Middle frontal gyrus (tissue), 1 donor: Measurements from ENCODE around the gene PRKCG.
A peak's percentile ranks its signal among the peaks of the same experiment; 100 is the strongest.
"Not testable (repeated sequence)": the region's sequence is repeated elsewhere in the genome, so short reads cannot be mapped to it uniquely, and the experiment has no call there.

ENCODE experiments used
- DNase-seq: peaks from one replicate; pipeline ENCODE4 v3.0.0-alpha.2; 2015; ENCODE audit warnings: low spot score; ENCODE audit errors: extremely low spot score

Gene PRKCG

GRCh38 chr19:53881482-53882390 lies at the start of gene PRKCG:
PRKCG (plus strand) TSS chr19:53882197; CDS start chr19:53882495, 298 bp downstream.
- DNase-seq: no peak

DNA sequence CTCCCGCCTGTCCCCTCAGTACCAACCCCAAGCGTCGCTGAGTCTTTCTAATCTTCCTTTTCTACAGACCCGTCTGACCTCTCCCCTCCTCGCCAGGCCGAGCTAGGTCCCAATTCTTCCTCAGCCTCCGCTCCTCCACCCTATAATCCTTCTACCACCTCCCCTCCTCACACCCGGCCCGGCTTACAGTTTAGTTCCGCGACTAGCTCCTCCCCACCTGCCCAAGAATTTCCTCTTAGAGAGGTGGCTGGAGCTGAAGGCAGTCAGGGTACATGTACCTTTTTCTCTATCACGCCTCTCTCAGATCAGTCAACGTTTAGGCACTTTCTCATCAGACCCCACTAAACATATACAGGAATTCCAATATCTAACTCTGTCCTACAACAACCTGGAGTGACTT lies 49.1 kb upstream of the PRKCG start:
- not testable (repeated sequence) for DNase-seq

DNA sequence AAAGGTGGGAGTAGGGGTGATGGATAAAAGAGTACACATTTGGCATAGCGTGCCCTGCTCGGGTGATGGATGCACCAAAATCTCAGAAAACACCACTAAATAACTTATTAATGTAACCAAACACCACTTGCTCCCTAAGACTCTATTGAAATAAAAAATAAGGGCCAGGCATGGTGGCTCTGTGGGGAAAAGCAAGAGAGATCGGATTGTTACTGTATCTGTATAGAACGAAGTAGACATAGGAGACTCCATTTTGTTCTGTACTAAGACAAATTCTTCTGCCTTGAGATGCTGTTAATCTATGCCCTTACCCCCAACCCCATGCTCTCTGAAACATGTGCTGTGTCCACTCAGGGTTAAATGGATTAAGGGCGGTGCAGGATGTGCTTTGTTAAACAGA lies 43.6 kb upstream of the PRKCG start:
- DNase-seq: not testable (repeated sequence)

DNA sequence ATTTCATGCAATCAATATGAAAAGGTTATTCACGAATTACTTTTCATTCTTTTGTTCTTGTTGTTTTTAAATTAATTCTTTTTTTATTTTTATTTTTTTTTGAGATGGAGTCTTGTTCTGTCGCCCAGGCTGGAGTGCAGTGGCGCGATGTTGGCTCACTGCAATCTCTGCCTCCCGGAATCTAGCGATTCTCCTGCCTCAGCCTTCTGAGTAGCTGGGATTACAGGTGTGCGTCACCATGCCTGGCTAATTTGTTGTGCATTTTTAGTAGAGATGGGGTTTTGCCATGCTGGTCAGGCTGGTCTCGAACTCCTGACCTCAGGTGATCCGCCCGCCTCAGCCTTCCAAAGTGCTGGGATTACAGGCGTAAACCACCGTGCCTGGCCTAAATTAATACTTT lies 41.8 kb upstream of the PRKCG start:
- not testable (repeated sequence) for DNase-seq

GRCh38 chr19:53840914-53841313 lies 41.1 kb upstream of the PRKCG start:
- DNase-seq: not testable (repeated sequence)

- DNase-seq: no peak
These were observed 37.1 kb upstream of the PRKCG start for GRCh38 chr19:53844849-53845246.

- no peak for DNase-seq
These were observed 34.4 kb upstream of the PRKCG start for GRCh38 chr19:53847555-53847954.

DNA sequence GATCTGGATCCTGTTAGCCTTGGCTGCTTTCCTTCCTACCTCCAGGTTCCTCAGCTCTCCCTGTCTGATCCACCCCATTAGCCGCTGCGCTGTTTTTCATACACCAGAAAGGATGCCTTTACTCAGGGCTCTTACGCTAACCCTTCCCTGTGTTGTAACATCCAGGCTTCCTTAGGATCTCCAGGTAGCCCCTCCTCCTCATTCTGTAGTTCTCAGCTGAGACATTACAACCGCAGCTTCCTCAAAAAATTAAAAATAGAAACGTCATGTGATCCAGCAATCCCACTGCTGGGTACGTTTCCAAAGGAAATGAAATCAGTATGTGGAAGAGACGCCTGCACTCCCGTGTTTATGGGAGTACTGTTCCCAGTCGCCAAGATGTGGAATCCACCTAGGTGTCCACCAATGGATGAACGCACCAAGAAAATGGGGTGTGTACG lies 32.7 kb upstream of the PRKCG start:
- DNase-seq: no peak

DNA sequence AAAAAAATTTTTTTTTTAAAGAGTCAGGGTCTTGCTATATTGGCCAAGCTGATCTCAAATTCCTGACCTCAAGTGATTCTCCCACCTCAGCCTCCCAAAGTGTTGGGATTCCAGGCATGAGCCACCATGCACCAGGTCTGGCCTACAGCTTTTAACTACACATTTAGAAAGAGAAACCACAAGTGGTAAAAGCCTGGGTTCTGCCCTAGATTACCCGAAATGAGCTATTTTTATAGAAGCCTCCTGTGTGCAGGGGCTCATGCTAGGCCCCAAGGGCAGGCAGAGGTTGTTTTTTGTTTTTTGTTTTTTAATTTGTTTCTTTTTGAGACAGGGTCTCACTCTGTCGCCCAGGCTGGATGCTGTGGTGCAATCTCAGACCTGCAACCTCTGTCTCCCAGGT lies 28.3 kb upstream of the PRKCG start:
- no peak for DNase-seq

DNA sequence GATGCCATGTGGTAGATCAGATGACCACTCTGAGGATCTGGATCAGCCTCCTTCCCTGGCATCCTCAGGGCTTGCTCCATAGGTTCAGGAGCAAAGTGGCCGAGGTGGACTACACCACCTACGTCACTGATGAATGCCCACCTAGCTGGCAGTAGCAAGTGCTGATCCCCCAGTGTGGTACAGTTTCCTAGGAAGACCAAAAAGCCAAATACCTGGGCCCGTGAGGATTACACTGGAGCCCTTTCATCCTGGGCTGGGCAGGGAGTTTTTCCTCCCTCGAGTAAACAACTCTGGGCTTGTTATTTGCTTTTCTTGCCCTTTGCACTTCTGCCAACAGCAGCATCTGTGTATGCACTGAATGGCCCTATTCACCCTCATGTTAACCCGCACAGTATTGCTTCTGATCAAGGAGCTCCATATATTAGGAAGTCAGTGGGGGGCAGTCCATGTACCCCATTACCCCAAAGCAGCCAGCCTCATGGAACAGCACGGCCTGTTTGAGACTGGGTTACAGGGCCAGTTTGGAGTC lies 17.6 kb upstream of the PRKCG start:
- DNase-seq: no peak

DNA sequence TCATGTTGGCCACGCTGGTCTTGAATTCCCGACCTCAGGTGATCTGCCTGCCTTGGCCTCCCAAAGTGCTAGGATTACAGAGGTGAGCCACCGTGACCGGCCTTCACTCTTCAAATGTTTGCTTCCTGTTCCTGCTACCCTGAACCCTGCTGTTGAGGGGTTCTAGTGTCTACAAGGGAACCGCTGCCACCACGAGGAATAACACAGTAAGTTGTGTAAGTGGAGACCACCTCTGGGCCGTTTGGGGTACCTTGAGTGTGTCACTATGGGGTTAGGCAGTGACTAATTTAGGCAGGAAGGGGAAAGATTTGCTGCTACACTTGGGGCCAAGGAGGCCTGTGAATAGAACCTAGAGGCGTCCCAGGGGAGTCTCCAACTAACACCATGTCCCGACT lies 16.5 kb upstream of the PRKCG start:
- no peak for DNase-seq

GRCh38 chr19:53865918-53866864 lies 15.8 kb upstream of the PRKCG start:
- peak; percentile 76 for DNase-seq

DNA sequence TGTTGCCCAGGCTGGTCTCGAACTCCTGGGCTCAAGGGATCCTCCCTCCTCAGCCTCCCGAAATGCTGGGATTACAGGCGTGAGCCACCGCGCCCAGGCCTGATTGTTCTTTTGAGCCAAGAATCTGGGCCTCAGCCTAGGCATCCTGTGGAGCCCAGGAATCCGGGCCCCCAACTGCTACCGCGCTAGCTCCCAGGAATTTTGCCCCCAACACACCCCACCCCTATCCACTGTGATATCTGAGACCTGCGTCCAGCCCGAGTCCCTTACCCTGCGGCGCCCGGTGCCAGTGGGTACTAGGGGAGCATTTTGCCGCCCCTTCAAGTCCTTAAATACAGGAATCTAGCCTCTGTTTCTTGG lies 15.2 kb upstream of the PRKCG start:
- no peak for DNase-seq

DNA sequence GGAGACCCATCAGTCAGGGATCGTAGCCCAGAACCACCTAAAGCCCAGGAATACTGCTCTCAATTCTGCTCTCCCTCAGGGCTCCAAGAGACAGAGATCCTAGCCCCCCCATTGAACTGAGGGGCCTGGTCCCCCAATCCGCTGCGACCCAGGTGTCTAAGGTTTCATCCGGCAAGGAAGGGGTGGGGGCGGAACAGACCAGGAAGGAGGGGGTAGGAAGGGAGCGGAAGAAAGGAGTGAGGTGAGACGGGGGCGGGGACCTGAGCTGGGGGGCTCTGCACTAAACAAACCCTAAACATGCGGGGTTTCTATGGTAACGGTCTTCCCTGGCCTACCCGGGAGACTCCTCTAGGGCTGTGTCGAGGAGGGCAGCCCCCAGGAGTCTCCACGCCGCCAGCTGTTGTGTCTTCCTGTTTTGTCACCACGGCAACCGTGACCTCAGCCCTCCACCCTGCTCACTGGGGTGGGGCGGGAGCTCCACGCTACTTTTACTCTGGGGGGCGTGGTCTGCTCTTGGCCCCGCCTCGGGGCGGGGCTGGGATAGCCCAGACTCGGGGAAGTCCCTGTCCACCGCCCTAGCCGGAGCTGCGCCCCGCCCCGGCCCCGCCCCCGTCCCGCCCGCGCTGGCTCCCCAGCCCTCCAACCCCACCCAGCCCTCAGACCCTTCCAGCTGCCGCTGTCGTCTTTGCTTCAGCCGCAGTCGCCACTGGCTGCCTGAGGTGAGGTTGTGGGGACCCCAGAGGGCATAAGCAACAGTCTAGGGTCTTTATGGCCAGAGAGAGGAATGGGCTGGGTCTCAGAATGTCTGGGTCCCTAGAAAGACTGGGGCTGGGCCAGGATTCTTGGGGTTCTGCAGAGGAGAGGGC lies 14.5 kb upstream of the PRKCG start, which contains the start of gene MYADM:
Gene MYADM, plus strand, starts transcription at position 659 of the 866 bp plus-strand sequence. CDS start 5,647 bp downstream, outside the sequence.
- peak; percentile 88 for DNase-seq

- no peak for DNase-seq
These were observed 13.7 kb upstream of the PRKCG start for GRCh38 chr19:53868091-53868891.

DNA sequence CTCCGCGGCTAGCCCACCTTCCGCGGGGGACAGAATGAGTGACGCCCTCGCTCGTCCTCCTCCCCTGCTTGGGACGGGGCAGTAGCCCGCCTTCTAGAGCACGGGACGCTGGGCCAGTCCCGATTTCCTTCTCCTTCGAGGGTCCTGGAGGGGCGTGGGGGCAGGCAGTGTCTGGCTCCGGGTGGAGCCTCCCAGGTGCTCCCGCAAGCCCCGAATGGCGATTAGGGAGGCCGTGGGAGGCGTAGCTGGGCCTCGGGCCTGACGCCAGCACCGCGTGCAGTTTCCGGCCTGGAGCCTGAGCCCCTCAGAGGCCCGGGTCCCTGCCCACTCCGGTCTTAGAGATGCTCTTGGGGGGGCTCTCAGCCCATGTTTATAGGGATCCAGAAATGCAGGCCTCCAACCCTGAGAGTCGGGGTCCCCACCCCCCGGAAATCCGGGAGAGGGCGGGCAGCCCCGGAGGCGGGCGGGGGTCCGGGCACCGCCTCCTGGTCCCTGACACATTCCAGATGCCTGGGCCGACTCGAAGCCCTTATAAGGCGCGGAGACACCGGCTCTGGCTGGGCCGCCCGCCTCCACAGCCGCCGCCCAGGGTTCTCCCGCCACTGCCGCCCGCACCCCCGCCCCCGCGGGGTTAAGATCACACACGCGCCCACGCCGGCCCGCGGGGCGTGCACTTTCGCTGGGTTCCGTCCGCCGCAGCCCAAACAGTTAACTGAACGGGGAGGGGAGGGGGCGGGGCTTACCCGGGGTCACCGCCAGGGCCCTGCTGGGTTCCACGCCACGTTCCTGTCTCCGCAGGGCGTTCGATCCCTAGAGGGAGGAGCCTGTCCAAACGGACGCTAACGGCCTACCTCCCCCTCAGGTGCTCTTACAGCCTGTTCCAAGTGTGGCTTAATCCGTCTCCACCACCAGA lies 12.8 kb upstream of the PRKCG start:
- no peak for DNase-seq

DNA sequence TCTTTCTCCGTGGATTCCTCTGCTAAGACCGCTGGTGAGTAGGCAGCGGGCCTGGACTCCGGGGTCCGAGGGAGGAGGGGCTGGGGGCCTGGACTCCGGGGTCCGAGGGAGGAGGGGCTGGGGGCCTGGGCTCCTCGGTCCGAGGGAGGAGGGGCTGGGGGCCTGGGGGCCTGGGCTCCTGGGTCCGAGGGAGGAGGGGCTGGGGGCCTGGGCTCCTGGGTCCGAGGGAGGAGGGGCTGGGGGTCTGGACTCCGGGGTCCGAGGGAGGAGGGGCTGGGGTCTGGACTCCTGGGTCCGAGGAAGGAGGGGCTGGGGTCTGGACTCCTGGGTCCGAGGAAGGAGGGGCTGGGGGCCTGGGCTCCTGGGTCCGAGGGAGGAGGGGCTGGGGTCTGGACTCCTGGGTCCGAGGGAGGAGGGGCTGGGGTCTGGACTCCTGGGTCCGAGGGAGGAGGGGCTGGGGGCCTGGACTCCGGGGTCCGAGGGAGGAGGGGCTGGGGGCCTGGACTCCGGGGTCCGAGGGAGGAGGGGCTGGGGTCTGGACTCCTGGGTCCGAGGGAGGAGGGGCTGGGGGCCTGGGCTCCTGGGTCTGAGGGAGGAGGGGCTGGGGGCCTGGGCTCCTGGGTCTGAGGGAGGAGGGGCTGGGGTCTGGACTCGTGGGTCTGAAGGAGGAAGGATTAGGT lies 12.1 kb upstream of the PRKCG start:
- not testable (repeated sequence) for DNase-seq

DNA sequence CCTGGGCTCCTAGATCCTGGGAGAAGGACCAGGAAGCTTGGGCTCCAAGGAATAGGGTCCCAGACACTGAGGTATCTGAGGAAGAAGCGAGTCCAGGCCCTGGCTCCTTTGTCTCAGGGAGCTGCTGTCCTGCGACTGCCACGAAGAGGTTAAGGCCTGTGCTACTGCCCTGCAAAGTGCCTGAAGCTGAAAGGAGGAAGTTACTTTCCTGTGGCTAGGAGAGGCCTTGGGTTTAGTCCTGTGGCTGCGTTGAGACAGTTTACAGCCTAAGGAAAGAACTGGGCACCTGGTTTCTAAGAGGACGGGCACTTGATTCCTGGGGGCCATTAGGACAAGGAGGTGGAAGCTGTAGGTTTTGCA lies 11.5 kb upstream of the PRKCG start:
- no peak for DNase-seq
